ENCODE measurements around the gene SPEF1. TPM values are rescaled to one million over a fixed set of nuclear protein-coding genes. Genes with fewer than 3 reads are reported as not detected.
A peak's percentile ranks its signal among the peaks of the same experiment; 100 is the strongest.

SPEF1 gene
- total and polyA plus RNA-seq, 10 donors: 0.06 to 0.11 TPM; not detected in 8

DNA sequence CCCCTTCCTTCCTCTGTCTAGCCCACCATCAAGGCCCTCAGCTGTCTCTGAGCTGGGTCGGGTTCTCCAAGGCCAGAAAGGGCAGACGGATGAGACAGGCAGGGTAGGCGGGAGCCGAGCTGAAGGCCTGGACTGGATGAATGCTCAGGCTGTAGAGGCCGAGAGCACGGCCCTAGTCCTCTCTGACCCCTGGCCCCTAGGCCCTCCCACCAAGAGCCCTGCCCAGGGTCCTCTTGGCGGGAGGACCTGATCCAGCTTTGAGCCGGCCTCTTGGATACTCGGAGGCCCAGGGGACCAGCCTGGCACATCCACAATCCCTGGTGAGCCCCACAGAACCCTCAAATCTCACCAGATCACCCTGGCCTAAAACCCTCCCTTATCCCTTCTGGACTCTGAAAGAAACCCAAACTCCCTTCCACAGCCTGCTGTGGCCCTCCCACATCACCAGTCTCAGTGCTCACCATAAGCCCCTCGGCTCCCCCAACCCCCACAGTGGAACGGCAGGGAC is 21.9 kb downstream of the SPEF1 start:
- no peak for DNase-seq
- WGBS, 5 donors: 71 to 83% (median 78%) methylated on average over 5 to 11 of the region's 11 CpGs
- H3K4me3 ChIP-seq: no peak overlapping the region
- peak overlapping the region in 7 of 8 donors; percentile 1 to 73 (median 67) for H3K27ac ChIP-seq
- intact Hi-C loops (cut with DNase I; ENCODE audit: low total_unique reads): no loop called here
- TF ChIP-seq POLR2A (IDR thresholded peaks at IDR 0.05) (no peak), POLR2AphosphoS5 (IDR thresholded peaks at IDR 0.05) (no peak)
- TF ChIP-seq, protein P1, sequence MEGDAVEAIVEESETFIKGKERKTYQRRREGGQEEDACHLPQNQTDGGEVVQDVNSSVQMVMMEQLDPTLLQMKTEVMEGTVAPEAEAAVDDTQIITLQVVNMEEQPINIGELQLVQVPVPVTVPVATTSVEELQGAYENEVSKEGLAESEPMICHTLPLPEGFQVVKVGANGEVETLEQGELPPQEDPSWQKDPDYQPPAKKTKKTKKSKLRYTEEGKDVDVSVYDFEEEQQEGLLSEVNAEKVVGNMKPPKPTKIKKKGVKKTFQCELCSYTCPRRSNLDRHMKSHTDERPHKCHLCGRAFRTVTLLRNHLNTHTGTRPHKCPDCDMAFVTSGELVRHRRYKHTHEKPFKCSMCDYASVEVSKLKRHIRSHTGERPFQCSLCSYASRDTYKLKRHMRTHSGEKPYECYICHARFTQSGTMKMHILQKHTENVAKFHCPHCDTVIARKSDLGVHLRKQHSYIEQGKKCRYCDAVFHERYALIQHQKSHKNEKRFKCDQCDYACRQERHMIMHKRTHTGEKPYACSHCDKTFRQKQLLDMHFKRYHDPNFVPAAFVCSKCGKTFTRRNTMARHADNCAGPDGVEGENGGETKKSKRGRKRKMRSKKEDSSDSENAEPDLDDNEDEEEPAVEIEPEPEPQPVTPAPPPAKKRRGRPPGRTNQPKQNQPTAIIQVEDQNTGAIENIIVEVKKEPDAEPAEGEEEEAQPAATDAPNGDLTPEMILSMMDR (IDR thresholded peaks at IDR 0.05 in 8 of 11, conservative IDR thresholded peaks at IDR 0.05 in 3 of 11): no peak
- peaks cover 0 to 72% (median 17%) of the 10 kb centered on the region in 6 donors for H3K4me1 ChIP-seq
- no peaks in the 10 kb centered on the region for H3K9me3 ChIP-seq
- peaks cover 0 to 80% (median 5%) of the 10 kb centered on the region in 6 donors for H3K36me3 ChIP-seq
- no peaks in the 10 kb centered on the region for H3K27me3 ChIP-seq (replicated peaks in 1 of 7)

DNA sequence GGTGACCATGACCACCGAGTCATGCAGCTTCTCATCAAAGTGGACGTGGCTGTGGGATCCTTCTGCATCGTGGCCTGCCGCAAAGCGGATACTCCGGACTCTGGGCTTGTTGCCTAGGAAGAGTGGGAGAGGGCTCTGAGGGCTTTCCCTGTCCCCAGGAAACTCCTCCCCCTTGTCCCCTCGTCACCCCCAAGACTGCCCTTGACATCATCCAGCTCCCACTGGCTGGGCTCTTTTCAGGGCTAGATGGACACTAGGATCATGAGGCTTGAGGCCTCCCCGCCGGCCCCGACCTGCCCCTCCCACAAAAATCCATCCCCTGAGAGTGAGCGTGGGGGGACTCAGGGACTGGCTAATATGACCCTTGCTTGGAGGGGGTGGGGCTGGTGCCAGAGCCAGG is 22.7 kb downstream of the SPEF1 start:
- intact Hi-C loops (cut with DNase I; ENCODE audit: low total_unique reads): no loop called here
- WGBS, 5 donors: 67 to 89% (median 75%) methylated on average over 9 to 11 of the region's 11 CpGs
- no peak overlapping the region for H3K4me3 ChIP-seq
- DNase-seq: no peak
- peak in 1 of 3 donors; percentile 62 for TF ChIP-seq POLR2AphosphoS5 (IDR thresholded peaks at IDR 0.05)
- no peak for TF ChIP-seq POLR2A (IDR thresholded peaks at IDR 0.05)
- TF ChIP-seq, protein P1 (IDR thresholded peaks at IDR 0.05 in 8 of 11, conservative IDR thresholded peaks at IDR 0.05 in 3 of 11): no peak
- H3K36me3 ChIP-seq: peaks cover 0 to 87% (median 5%) of the 10 kb centered on the region in 6 donors
- H3K4me1 ChIP-seq: peaks cover 0 to 69% (median 15%) of the 10 kb centered on the region in 6 donors
- H3K27me3 ChIP-seq (replicated peaks in 1 of 7): no peaks in the 10 kb centered on the region
- H3K9me3 ChIP-seq: no peaks in the 10 kb centered on the region
- peak overlapping the region in 7 of 8 donors; percentile 15 to 73 (median 67) for H3K27ac ChIP-seq

DNA sequence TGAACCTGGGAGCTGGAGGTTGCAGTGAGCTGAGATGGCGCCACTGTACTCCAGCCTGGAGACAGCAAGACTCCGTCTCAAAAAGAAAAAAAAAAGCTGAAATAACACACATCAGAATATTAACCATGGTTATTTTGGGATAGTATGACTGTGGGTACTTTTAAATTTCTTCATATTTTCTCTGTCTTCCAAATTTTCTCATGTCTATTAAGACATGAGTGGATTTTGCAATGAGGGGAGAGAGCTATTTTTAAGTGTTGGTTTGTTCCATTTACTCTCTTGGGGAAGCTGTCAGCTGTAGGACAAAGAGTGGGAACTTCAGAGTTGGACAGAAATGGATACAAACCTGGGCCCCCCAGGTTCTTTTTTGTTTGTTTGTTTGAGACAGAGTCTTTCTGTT is 24.0 kb downstream of the SPEF1 start:
- 74 to 86% (median 78%) methylated on average over 2 of the region's 2 CpGs for WGBS, 5 donors
- peaks cover 0 to 70% (median 24%) of the 10 kb centered on the region in 6 donors for H3K4me1 ChIP-seq
- peaks cover 0 to 93% (median 5%) of the 10 kb centered on the region in 6 donors for H3K36me3 ChIP-seq
- peak overlapping the region in 4 of 8 donors; percentile 61 to 73 (median 70) for H3K27ac ChIP-seq
- no peaks in the 10 kb centered on the region for H3K9me3 ChIP-seq
- no peak overlapping the region for H3K4me3 ChIP-seq
- no peaks in the 10 kb centered on the region for H3K27me3 ChIP-seq (replicated peaks in 1 of 7)
- TF ChIP-seq POLR2AphosphoS5 (IDR thresholded peaks at IDR 0.05) (no peak), POLR2A (IDR thresholded peaks at IDR 0.05) (no peak)
- TF ChIP-seq, protein P1 (IDR thresholded peaks at IDR 0.05 in 8 of 11, conservative IDR thresholded peaks at IDR 0.05 in 3 of 11): no peak
- intact Hi-C loops (cut with DNase I; ENCODE audit: low total_unique reads): no loop called here
- DNase-seq: no peak

DNA sequence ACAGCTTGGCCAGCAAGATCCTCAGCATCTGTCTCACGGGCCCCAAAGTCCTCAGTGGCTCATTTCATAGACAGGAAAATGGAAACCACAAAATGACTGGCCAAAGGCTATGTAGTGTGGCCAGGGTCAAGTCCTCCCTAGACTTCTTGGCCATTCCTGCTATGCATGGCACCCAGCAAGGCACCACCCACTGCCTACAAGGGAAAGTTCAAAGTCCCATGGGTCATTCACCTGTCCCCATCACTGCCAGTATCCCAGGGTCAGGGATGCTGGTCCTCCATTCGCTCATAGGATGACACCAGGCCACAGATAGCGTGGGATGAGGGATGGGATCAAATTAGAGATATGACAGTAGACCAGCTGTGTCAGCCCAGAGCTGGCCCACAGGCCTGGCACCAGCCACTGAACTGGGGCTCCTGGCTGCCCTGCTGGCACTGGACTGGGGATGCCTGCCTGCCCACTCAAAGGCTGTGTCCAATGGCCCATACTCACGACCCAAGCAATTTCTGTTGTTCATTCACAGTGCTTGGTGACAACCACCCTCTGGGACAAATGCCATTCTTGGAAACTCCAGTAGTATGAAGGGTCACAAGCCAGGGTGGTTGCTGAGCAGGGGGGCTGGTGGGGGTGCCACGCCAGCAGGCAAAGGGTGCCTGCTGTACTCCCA is 25.3 kb downstream of the SPEF1 start:
- H3K4me1 ChIP-seq: peaks cover 0 to 69% (median 33%) of the 10 kb centered on the region in 6 donors
- DNase-seq: no peak
- intact Hi-C loops (cut with DNase I; ENCODE audit: low total_unique reads): no loop called here
- H3K36me3 ChIP-seq: peaks cover 0 to 93% (median 9%) of the 10 kb centered on the region in 6 donors
- WGBS, 5 donors: 80 to 90% (median 88%) methylated on average over 3 to 5 of the region's 5 CpGs
- no peak overlapping the region for H3K27ac ChIP-seq
- no peaks in the 10 kb centered on the region for H3K9me3 ChIP-seq
- H3K27me3 ChIP-seq (replicated peaks in 1 of 7): no peaks in the 10 kb centered on the region
- TF ChIP-seq POLR2A (IDR thresholded peaks at IDR 0.05) (no peak), POLR2AphosphoS5 (IDR thresholded peaks at IDR 0.05) (no peak)
- TF ChIP-seq, protein P1 (IDR thresholded peaks at IDR 0.05 in 8 of 11, conservative IDR thresholded peaks at IDR 0.05 in 3 of 11): no peak
- no peak overlapping the region for H3K4me3 ChIP-seq
